Hindlimb muscle (tissue), 1 donor: ENCODE results near the gene RBM23. TPM values are rescaled to one million over a fixed set of nuclear protein-coding genes. Genes with fewer than 3 reads are reported as not detected.

Experiments used
- polyA plus RNA-seq: library from polyadenylated mRNA; unstranded; fragments of 120-200 nt; gene quantifications from one replicate; pipeline ENCODE4 v1.2.1, GENCODE V29; 2013; ENCODE audit not compliant: insufficient read length

RBM23 gene
- polyA plus RNA-seq, 1 donor = 55.8 TPM

Other genes with a start within 250 kb of the RBM23 start
- 208 TPM for gene OXA1L, start 152.5 kb downstream of the RBM23 start, polyA plus RNA-seq
- gene SLC7A7, start 103.7 kb downstream of the RBM23 start, polyA plus RNA-seq = 32.7 TPM
- 67.7 TPM for gene MRPL52, start 89.3 kb downstream of the RBM23 start, polyA plus RNA-seq
- gene MMP14, start 82.6 kb downstream of the RBM23 start, polyA plus RNA-seq = 148 TPM
- gene LRP10, start 47.4 kb downstream of the RBM23 start, polyA plus RNA-seq = 41.4 TPM
- 0.23 TPM for gene REM2, start 35.9 kb downstream of the RBM23 start, polyA plus RNA-seq
- 66.8 TPM for gene PRMT5, start 10.2 kb upstream of the RBM23 start, polyA plus RNA-seq
- 32.7 TPM for gene HAUS4, start 37.9 kb upstream of the RBM23 start, polyA plus RNA-seq
- 57.8 TPM for gene AJUBA, start 63.4 kb upstream of the RBM23 start, polyA plus RNA-seq
- 11.6 TPM for gene C14orf93, start 91.0 kb upstream of the RBM23 start, polyA plus RNA-seq
- gene PSMB5, start 115.8 kb upstream of the RBM23 start, polyA plus RNA-seq = 228 TPM
- gene PSMB11, start 123.1 kb upstream of the RBM23 start, polyA plus RNA-seq = not detected
- gene CDH24, start 138.4 kb upstream of the RBM23 start, polyA plus RNA-seq = 4.0 TPM
- gene ACIN1, start 176.0 kb upstream of the RBM23 start, polyA plus RNA-seq = 143 TPM
- gene C14orf119, start 176.4 kb upstream of the RBM23 start, polyA plus RNA-seq = 42.4 TPM
- gene CIROP, start 185.8 kb upstream of the RBM23 start, polyA plus RNA-seq = not detected
- not detected for gene CEBPE, start 200.1 kb upstream of the RBM23 start, polyA plus RNA-seq